ENCODE results near the gene BAHD1. TPM values are rescaled to one million over a fixed set of nuclear protein-coding genes. Genes with fewer than 3 reads are reported as not detected.

The BAHD1 gene
- total RNA-seq, 1 donor from 2014 or later = 29.8 TPM

DNA sequence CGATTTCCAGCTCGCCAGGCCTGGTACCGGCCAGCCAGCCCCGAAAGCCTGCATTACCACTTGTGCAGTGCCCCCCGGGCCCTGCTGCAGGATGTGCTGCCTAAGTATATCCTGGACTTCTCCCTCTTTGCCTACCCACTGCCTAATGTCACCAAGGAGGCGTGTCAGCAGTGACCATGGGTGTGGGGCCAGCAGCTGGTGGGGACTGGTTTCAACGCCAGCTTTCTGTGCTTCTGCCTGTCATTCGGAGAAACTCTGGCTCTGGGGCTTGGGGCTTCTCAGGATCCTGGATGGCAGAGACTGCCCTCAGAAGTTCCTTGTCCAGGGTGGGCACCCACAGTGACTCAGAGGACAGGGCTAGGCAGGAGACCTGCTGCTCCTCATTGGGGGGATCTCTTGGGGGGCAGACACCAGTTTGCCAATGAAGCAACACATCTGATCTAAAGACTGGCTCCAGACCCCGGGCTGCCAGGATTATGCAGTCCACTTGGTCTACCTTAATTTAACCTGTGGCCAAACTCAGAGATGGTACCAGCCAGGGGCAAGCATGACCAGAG lies 31.5 kb downstream of the BAHD1 start:
- Histone ChIP-seq H3K4me3 (peak overlapping the region; percentile 86), H3K27ac (no peak overlapping the region), H3K27me3 (no peaks in the 10 kb centered on the region), H3K36me3 (no peaks in the 10 kb centered on the region), H3K4me1 (peaks cover 8% of the 10 kb centered on the region), H3K9me3 (no peaks in the 10 kb centered on the region)
- TF ChIP-seq, protein P1, sequence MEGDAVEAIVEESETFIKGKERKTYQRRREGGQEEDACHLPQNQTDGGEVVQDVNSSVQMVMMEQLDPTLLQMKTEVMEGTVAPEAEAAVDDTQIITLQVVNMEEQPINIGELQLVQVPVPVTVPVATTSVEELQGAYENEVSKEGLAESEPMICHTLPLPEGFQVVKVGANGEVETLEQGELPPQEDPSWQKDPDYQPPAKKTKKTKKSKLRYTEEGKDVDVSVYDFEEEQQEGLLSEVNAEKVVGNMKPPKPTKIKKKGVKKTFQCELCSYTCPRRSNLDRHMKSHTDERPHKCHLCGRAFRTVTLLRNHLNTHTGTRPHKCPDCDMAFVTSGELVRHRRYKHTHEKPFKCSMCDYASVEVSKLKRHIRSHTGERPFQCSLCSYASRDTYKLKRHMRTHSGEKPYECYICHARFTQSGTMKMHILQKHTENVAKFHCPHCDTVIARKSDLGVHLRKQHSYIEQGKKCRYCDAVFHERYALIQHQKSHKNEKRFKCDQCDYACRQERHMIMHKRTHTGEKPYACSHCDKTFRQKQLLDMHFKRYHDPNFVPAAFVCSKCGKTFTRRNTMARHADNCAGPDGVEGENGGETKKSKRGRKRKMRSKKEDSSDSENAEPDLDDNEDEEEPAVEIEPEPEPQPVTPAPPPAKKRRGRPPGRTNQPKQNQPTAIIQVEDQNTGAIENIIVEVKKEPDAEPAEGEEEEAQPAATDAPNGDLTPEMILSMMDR (IDR thresholded peaks at IDR 0.05) = no peak
- intact Hi-C loops (cut with DNase I) = no loop called here
- no peak for ATAC-seq
- no peak for DNase-seq

DNA sequence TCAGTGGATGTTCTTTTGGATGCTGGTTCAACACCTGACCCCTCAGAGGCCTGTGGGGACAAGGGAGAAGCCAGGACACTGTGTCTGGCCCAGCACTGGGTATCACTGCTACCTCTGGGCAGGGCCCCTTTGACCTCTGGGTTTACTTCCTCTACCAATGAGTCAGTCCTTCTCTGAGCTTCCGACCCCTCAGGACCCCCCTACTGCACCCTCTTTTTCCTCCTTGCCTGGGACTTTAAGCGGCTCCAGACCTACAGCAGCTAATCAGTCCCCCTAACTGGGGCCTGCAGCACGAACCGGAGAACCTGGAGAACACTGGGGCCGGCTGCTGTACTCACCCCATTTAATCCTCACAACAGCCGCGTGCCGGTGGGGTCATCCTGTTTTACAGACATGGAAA lies 33.8 kb downstream of the BAHD1 start:
- TF ChIP-seq, protein P1 (IDR thresholded peaks at IDR 0.05) = no peak
- no peaks in the 10 kb centered on the region for H3K9me3 ChIP-seq
- H3K27me3 ChIP-seq = no peaks in the 10 kb centered on the region
- H3K36me3 ChIP-seq = no peaks in the 10 kb centered on the region
- no peak overlapping the region for H3K4me3 ChIP-seq
- ATAC-seq (no peak), DNase-seq (peak; percentile 40)
- H3K27ac ChIP-seq = no peak overlapping the region
- peaks cover 8% of the 10 kb centered on the region for H3K4me1 ChIP-seq
- intact Hi-C loops (cut with DNase I) = no loop called here

DNA sequence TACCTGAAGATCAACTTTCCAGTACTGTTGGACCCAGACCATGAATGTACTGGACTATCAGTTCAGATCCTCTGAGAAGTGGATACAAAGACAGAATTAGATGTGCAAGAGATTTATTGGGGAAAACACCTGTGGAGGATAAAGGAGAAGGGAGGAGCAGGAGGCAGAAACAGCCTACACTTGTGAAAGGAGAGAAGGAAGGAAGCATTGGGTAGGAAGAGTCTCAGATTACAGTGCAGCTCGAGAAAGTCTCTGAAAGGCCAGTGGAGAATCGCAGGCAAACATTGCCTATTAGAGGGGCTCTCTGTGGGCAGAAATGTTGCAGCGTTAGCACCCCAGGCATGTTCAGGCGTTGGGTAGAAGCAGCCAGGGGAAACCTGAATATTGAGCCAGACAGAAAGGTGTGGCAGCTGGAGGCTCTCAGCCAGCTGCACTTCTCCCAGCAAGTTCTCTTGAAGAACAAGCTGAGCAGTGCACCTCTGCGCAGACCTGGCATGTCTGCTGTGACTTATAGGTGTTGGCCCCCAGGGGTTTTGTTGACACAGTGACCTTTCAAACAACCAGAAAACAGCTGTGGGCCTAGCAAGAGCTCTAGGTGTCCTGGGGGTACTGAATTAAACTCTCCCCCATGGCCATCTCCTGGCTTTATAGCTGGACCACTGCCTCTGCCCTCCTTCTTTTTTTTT lies 37.0 kb downstream of the BAHD1 start:
- DNase-seq = peak; percentile 64
- peak; percentile 72 for ATAC-seq
- TF ChIP-seq, protein P1 (IDR thresholded peaks at IDR 0.05) = no peak

DNA sequence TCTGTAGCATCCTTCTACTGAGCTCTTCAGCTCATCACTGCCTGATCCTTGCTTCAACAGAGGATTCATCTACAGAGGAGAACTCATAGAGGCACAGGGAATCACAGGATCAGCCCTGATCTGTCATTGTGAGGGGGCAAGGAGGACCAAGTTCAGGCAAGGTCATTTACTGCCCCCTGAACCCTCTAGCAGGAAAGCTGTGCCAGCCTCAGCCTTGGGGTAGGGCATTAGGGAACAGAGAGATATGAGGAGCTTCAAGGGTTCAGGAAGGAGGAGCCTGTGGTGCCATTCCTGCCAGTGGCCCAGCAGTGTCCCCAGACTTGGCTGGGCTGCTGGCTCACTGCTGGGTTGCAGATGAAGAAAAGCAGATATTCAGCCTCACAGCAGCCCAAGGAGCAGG lies 38.3 kb downstream of the BAHD1 start:
- ATAC-seq (no peak), DNase-seq (peak; percentile 36)
- Histone ChIP-seq H3K27me3 (no peaks in the 10 kb centered on the region), H3K27ac (no peak overlapping the region), H3K4me1 (no peaks in the 10 kb centered on the region), H3K4me3 (no peak overlapping the region), H3K36me3 (no peaks in the 10 kb centered on the region), H3K9me3 (no peaks in the 10 kb centered on the region)
- intact Hi-C loops (cut with DNase I) = no loop called here
- TF ChIP-seq, protein P1 (IDR thresholded peaks at IDR 0.05) = no peak

More for the DNA sequence above, 37.0 kb downstream of the BAHD1 start:
- H3K4me1 ChIP-seq = no peaks in the 10 kb centered on the region
- H3K9me3 ChIP-seq = no peaks in the 10 kb centered on the region
- intact Hi-C loops (cut with DNase I) = no loop called here
- H3K4me3 ChIP-seq = no peak overlapping the region
- no peaks in the 10 kb centered on the region for H3K27me3 ChIP-seq
- H3K27ac ChIP-seq = no peak overlapping the region
- H3K36me3 ChIP-seq = no peaks in the 10 kb centered on the region

DNA sequence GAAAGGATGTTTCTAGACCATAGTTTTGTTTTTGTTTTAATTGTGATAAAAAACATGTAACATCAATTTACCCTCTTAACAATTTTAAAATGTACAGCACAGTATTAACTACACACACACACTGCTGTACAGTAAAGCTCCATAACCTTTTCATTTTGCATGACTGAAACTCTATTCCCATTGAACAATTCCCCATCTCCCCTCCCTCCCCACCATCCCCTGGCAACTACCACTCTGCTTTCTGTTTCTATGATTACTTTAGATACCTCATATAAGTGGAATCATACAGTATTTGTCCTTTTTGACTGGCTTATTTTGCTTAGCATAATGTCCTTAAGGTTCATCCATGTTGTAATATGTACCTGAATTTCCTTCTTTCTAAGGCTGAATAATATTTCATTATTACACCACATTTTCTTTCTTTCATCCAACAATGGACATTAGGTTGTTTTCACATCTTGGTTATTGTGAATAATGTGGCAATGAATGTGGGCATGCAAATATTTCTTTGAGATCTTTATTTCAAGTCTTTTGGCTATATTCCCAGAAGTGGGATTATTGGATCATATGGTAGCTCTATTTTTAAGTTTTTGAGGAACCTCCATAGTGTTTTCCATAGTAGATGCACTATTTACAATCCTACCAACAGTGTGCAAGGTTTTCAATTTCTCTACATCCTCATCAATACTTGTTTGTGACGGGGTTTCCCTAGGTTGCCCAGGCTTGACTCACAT lies 40.8 kb downstream of the BAHD1 start:
- Histone ChIP-seq H3K36me3 (no peaks in the 10 kb centered on the region), H3K4me3 (no peak overlapping the region), H3K27me3 (no peaks in the 10 kb centered on the region), H3K9me3 (no peaks in the 10 kb centered on the region), H3K4me1 (no peaks in the 10 kb centered on the region), H3K27ac (no peak overlapping the region)
- ATAC-seq (no peak), DNase-seq (no peak)
- intact Hi-C loops (cut with DNase I) = no loop called here
- TF ChIP-seq, protein P1 (IDR thresholded peaks at IDR 0.05) = no peak
